DMS114 treated with DMSO at 0.1 percent for 48 hours (cell line): ENCODE measurements around the gene TKTL1.
"Not testable (repeated sequence)": the region's sequence is repeated elsewhere in the genome, so short reads cannot be mapped to it uniquely, and the experiment has no call there.

Experiments
- DNase-seq: peaks from one replicate; lab custom pipeline; 2025; ENCODE audit not compliant: unreplicated experiment; lab: John Stamatoyannopoulos, UW

Gene TKTL1, protein sequence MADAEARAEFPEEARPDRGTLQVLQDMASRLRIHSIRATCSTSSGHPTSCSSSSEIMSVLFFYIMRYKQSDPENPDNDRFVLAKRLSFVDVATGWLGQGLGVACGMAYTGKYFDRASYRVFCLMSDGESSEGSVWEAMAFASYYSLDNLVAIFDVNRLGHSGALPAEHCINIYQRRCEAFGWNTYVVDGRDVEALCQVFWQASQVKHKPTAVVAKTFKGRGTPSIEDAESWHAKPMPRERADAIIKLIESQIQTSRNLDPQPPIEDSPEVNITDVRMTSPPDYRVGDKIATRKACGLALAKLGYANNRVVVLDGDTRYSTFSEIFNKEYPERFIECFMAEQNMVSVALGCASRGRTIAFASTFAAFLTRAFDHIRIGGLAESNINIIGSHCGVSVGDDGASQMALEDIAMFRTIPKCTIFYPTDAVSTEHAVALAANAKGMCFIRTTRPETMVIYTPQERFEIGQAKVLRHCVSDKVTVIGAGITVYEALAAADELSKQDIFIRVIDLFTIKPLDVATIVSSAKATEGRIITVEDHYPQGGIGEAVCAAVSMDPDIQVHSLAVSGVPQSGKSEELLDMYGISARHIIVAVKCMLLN

GRCh38 chrX:154295664-154296310 lies at the start of gene TKTL1:
Gene TKTL1 (plus strand): TSS chrX:154295795. CDS start chrX:154295860, 65 bp downstream.
- no peak for DNase-seq

GRCh38 chrX:154247377-154248045 lies 48.1 kb upstream of the TKTL1 start:
- not testable (repeated sequence) for DNase-seq

DNA sequence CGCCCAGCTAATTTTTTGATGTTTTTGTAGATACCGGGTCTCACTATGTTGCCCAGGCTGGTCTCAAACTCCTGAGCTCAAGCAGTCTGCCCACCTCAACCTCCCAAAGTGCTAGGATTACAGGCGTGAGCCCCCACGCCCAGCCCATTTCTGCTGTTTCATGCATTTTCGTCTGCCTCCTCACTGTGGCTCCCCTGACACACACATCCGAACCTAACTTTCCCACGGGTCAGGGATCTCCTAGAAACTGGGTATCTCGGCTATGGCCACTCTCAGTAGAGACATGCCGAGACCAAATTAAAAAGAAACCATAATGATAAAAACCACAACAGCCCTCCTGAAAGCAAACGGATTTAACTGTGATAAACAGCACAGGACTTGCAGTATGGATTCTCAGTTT lies 47.5 kb upstream of the TKTL1 start:
- not testable (repeated sequence) for DNase-seq

DNA sequence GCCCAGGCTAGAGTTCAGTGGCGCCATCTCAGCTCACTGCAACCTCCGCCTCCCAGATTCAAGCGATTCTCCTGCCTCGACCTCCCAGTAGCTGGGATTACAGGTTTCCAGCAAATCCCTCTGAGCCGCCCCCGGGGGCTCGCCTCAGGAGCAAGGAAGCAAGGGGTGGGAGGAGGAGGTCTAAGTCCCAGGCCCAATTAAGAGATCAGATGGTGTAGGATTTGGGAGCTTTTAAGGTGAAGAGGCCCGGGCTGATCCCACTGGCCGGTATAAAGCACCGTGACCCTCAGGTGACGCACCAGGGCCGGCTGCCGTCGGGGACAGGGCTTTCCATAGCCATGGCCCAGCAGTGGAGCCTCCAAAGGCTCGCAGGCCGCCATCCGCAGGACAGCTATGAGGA lies 38.3 kb upstream of the TKTL1 start, which contains the start of gene OPN1MW3:
OPN1MW3 (plus strand) TSS at position 301 of the 400 bp plus-strand sequence; CDS start at position 339, 38 bp downstream.
- not testable (repeated sequence) for DNase-seq

DNA sequence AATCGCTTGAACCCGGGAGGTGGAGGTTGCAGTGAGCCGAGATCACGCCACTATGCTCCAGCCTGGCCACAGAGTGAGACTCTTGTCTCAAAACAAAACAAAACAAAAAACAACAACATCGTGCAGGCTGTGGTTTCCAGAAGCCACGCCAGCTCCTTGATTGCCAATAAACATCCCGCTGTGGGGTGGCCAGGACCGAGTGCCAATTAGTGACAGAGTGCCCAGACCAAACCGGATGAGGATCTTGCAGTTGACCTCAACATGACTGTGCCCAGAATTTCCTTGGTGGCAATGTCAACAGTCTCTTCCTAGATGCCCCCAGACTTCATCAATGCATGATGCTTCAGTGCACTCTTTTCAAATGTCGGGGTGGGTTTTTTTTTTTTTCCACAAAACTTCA lies 36.9 kb upstream of the TKTL1 start:
- not testable (repeated sequence) for DNase-seq

DNA sequence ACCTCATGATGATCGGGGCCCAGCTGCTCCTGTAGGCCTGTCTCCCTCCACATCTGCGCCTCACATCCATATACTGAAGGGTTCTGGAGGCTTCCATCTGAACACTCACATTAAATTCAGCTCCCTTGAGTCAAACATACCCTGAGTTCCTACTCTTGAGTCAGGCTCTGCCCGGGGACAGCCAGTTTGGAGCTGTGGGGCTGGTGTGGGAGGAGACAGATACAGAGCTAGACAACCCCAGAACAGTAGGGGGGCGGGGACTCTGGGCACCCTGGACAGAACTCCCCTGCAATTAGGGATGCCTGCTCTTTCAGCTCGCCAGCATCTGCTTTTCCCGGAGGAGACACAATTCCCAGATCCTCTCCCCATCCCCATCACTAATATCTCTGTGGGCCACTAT lies 32.5 kb upstream of the TKTL1 start:
- not testable (repeated sequence) for DNase-seq

- not testable (repeated sequence) for DNase-seq
Measured at GRCh38 chrX:154269245-154269644, 26.4 kb upstream of the TKTL1 start.

GRCh38 chrX:154284489-154285338 lies 10.9 kb upstream of the TKTL1 start:
- not testable (repeated sequence) for DNase-seq

- DNase-seq = not testable (repeated sequence)
Measured at GRCh38 chrX:154286406-154286805, 9.2 kb upstream of the TKTL1 start.

GRCh38 chrX:154294791-154295574 lies 612 bp upstream of the TKTL1 start, which contains the start of gene TEX28:
Gene TEX28 (minus strand): TSS chrX:154295124. CDS start chrX:154292117, 3,007 bp downstream.
- no peak for DNase-seq

GRCh38 chrX:154296731-154297130 lies 1.1 kb downstream of the TKTL1 start:
- DNase-seq = no peak

- no peak for DNase-seq
Measured at GRCh38 chrX:154298312-154298711, 2.7 kb downstream of the TKTL1 start.

DNA sequence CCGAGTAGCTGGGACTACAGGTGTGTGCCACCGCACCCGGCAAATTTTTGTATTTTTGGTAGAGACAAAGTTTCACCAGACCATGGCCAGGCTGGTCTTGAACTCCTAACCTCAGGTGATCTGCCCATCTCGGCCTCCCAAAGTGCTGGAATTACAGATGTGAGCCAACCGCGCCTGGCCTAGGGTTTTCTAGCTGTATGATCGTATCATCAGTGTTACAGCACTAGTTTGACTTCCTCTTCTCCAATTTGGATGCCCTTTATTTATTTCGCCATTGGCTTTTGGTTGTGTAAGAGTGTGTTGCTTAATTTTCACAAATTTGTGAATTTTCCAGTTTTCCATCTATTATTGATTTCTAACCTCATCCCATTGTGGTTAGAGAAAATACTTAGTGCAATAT lies 5.2 kb downstream of the TKTL1 start:
- no peak for DNase-seq

DNA sequence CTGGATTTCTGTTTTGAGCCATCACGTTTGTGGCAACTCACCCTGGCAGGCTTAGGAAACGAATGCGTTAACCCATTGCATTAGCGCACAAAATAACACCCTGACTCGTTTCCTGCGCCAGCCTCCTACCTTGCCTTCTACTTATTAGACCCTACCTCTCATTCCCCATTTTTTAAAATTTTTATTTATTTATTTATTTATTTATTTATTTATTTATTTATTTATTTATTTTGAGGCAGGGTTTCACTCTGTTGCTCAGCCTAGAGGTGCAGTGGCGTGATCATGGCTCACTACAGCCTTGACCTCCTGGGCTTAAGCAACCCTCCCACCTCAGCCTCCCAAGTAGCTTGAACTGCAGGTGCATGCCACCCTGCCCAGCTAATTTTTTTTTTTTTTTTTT lies 7.4 kb downstream of the TKTL1 start:
- DNase-seq = not testable (repeated sequence)

GRCh38 chrX:154303476-154303875 lies 7.9 kb downstream of the TKTL1 start:
- DNase-seq = no peak

- no peak for DNase-seq
Measured at GRCh38 chrX:154304846-154305245, 9.3 kb downstream of the TKTL1 start.

DNA sequence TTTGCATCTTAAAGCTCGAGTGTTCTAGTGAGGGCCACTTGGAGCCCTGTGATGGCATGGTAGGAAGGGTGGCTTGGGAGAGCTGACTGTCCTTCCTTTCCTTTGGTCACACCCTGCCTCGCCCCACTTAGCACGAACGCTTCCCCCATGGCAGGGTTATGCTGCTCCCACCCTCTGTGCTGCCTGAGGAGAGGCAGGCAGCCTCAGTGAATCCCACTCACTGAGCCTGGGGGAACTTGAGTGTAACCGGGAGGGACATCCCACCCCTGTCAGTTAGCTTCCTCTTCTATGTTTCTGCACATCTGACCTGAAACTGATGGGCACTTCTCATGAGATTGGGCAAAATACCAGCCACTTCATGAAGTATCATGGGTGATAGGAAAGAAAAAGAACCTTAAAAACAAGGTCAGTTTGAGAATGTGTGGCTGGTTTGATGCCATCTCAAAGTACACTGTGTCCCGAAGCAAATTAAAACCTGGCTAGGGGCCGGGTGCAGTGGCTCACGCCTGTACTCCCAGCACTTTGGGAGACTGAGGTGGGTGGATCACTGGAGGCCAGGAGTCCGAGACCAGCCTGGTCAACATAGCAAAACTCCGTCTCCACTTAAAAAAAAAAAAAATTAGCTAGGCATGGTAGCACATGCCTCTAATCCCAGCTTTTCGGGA lies 10.1 kb downstream of the TKTL1 start:
- DNase-seq = no peak

DNA sequence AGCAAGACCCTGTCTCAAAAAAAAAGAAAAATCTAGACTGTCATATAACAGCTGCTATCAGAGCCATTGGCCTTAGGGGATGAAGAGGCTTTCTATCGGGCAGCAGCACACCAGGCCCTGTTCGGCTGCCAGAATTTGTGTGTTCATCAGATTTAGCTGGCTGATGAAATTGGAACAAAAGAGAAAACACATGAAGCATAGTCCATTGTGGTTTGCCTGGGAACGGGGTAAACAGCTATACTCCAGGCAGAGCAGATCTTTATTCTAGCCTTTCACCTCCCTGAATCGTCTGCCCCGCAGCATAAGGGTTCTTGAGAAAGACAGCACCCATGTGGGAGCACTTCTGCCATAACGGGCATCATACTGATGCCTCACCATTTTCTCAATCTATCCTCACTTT lies 11.6 kb downstream of the TKTL1 start:
- DNase-seq = no peak
